Breast epithelium (tissue), 3 donors: Measurements from ENCODE around the gene USP24.

Source experiments
- CTCF ChIP-seq, 3 donors: fragments of 450-650 bp; IDR thresholded peaks; one replicate each; pipeline ENCODE4 v1.5.1; 2016 to 2017; ENCODE audit warnings: antibody characterized with exemption in 3 of 3, mild to moderate bottlenecking in 3 of 3, moderate library complexity in 3 of 3
- POLR2A ChIP-seq: fragments of 450-650 bp; IDR thresholded peaks from one replicate; pipeline ENCODE4 v1.6.1; 2016; ENCODE audit warnings: antibody characterized with exemption, mild to moderate bottlenecking, moderate library complexity
- POLR2AphosphoS5 ChIP-seq, 3 donors: sonication (generic); formaldehyde crosslinking; IDR thresholded peaks; one replicate each; pipeline ENCODE4 v1.6.1; 2017; ENCODE audit warnings: antibody characterized with exemption in 3 of 3

DNA sequence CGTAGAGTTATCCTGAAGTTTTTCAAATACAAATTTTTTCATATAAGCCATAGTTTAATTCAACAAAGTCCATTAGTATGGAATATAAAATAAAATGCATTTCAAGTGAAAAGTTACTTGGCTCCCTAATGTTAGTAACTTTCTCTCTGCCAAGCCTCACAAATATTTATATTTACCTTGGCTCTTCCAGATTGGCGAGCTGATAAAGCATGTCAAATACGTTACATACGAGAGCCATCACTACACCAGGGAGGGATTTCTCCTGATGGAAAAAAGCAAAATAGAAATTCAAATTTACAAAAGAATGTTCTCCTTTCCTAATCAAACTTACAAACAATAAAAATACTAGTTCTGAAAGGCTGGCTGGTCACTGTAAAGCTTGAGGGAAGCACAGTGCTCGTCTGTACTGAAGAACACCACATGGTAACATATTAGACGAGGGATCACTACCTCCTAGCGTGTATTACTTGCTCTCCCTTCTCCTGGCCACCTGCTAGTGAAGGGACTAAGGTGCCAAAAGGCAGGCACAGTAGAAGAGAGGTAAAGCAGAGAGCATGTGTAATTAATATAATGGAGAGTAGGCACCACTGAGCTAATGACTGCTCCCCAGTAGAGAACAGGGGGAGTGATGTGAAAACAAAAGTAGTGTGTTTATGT, 80.9 kb downstream of the USP24 start:
- TF ChIP-seq CTCF (IDR thresholded peaks at IDR 0.05) (no peak), POLR2A (no peak), POLR2AphosphoS5 (IDR thresholded peaks at IDR 0.05) (no peak)
